K562 (cell line): ENCODE results near the gene TMEM131. TPM values are rescaled to one million over a fixed set of nuclear protein-coding genes. Genes with fewer than 3 reads are reported as not detected.

ENCODE experiments used
- ATAC-seq: fragments of 200-7000 bp; cut with Tn5 transposase; 3 replicates; pipeline ENCODE4 v1.9.1; 2020; ENCODE audit warnings: moderate library complexity
- BruUV-seq: library from RNA; stranded (reverse); fragments of 400-500 nt; replicated peaks from 2 replicates; lab custom pipeline; 2021; lab: Mats Ljungman, UMichigan
- CTCF ChIA-PET: fragments of 300-600 bp; formaldehyde crosslinking; extraction: SDS; loops from one replicate; lab custom pipeline; 2021; ENCODE audit warnings: low intra/inter-chr PET ratio; lab: Yijun Ruan, JAX
- POLR2A ChIA-PET: fragments of 300-600, 350-650 bp; sonication (Branson Sonifier 250); formaldehyde crosslinking; extraction: SDS; loops from one replicate; lab custom pipeline; 2021; ENCODE audit warnings: antibody characterized with exemption, inconsistent platforms; lab: Yijun Ruan, JAX
- DNase-seq, 4 experiments: peaks; one replicate each; pipeline versions ENCODE4 v3.0.0 to v3.0.0-alpha.2; 2011 to 2018; ENCODE audit warnings: low spot score in 3 of 4, mixed read lengths in 3 of 4; ENCODE audit errors: extremely low read depth in 1 of 4
- FAIRE-seq: peaks from 2 replicates; lab custom pipeline; 2011; peaks lifted over from hg19 to GRCh38; lab: Jason Lieb, UNC
- H2AFZ ChIP-seq: 2 replicates; pipeline ENCODE4 v1.6.0; 2011; ENCODE audit warnings: low read depth, low read length, control low read depth, inconsistent platforms
- H3K27ac ChIP-seq: fragments of 200-600 bp; 3 replicates; pipeline ENCODE4 v1.8.0; 2011; ENCODE audit warnings: low read depth, mild to moderate bottlenecking, control low read depth, inconsistent platforms, low read length, moderate library complexity, mixed read lengths; ENCODE audit errors: extremely low read depth
- H3K27me3 ChIP-seq, 2 experiments: fragments of 300-600 bp in 1 of 2; 2 replicates in 1 of 2; 3 replicates in 1 of 2; pipeline versions ENCODE4 v1.6.0 to v1.8.0; 2011; ENCODE audit warnings: inconsistent platforms in 2 of 2, low read length in 2 of 2, mild to moderate bottlenecking in 1 of 2, mixed read lengths in 1 of 2, moderate library complexity in 1 of 2; ENCODE audit not compliant: control insufficient read depth in 2 of 2, insufficient read depth in 2 of 2
- H3K36me3 ChIP-seq: fragments of 300-600 bp; 3 replicates; pipeline ENCODE4 v1.8.0; 2011; ENCODE audit warnings: mild to moderate bottlenecking, low read length, inconsistent platforms; ENCODE audit not compliant: control insufficient read depth, insufficient read depth
- H3K4me1 ChIP-seq, 2 experiments: fragments of 200-600 bp in 1 of 2; replicated peaks in 1 of 2; 2 replicates in 1 of 2; 3 replicates in 1 of 2; pipeline versions ENCODE4 v1.5.1 to v1.8.0; 2011; ENCODE audit warnings: inconsistent platforms in 2 of 2, low read length in 2 of 2, mild to moderate bottlenecking in 1 of 2, mixed read lengths in 1 of 2, moderate library complexity in 1 of 2; ENCODE audit not compliant: control insufficient read depth in 2 of 2, insufficient read depth in 2 of 2
- H3K4me2 ChIP-seq: 2 replicates; pipeline ENCODE4 v1.6.1; 2011; ENCODE audit warnings: low read length, control low read depth, inconsistent platforms, mixed read lengths; ENCODE audit not compliant: insufficient read depth
- H3K4me3 ChIP-seq: fragments of 200-600 bp; sonication (generic), shearing (Covaris generic); 2 replicates; pipeline ENCODE4 v1.5.1; 2016; ENCODE audit warnings: control low read depth, inconsistent platforms
- H3K79me2 ChIP-seq: fragments of 200-600 bp; 3 replicates; pipeline ENCODE4 v1.8.0; 2011; ENCODE audit warnings: low read length, inconsistent platforms; ENCODE audit not compliant: control insufficient read depth, insufficient read depth
- H3K9ac ChIP-seq, 2 experiments: 2 replicates each; pipeline versions ENCODE4 v1.6.0 to v1.6.1; 2011; ENCODE audit warnings: low read depth in 2 of 2, low read length in 2 of 2, control low read depth in 1 of 2, inconsistent platforms in 1 of 2, mild to moderate bottlenecking in 1 of 2, mixed read lengths in 1 of 2; ENCODE audit not compliant: insufficient read depth in 1 of 2
- H3K9me1 ChIP-seq: one replicate; pipeline ENCODE4 v1.6.0; 2011; ENCODE audit warnings: inconsistent platforms, mild to moderate bottlenecking, low read length, moderate library complexity; ENCODE audit not compliant: control insufficient read depth, insufficient read depth
- H3K9me3 ChIP-seq: replicated peaks from 2 replicates; pipeline ENCODE4 v1.5.1; 2011; ENCODE audit warnings: low read depth, low read length, inconsistent platforms; ENCODE audit not compliant: control insufficient read depth, insufficient read depth
- H4K20me1 ChIP-seq: replicated peaks from 2 replicates; pipeline ENCODE4 v1.6.1; 2011; ENCODE audit warnings: low read length, inconsistent platforms, mixed read lengths; ENCODE audit not compliant: control insufficient read depth, insufficient read depth
- CTCFL ChIP-seq: IDR thresholded peaks from 2 replicates; pipeline ENCODE4 v1.6.1; 2011; ENCODE audit warnings: borderline replicate concordance, low read depth, mild to moderate bottlenecking, moderate library complexity, low read length; ENCODE audit not compliant: insufficient read depth, poor library complexity, severe bottlenecking
- DLX4 ChIP-seq: fragments of 250-450 bp; sonication (Bioruptor Pico); IDR thresholded peaks from 2 replicates; pipeline ENCODE4 v1.6.1; 2021; ENCODE audit warnings: mild to moderate bottlenecking
- EHMT2 ChIP-seq: fragments of 450-650 bp; IDR thresholded peaks from 2 replicates; pipeline ENCODE4 v1.6.1; 2018; ENCODE audit warnings: antibody characterized with exemption
- FOS ChIP-seq: IDR thresholded peaks from 3 replicates; pipeline ENCODE4 v1.6.1; 2011; ENCODE audit not compliant: insufficient read length; ENCODE audit errors: extremely low read depth
- GATA2 ChIP-seq: sonication (generic); formaldehyde crosslinking; IDR thresholded peaks from 2 replicates; pipeline ENCODE4 v1.4.0; 2020; ENCODE audit warnings: mild to moderate bottlenecking, missing genetic modification reagents
- KLF1 ChIP-seq: fragments of 450-650 bp; IDR thresholded peaks from 2 replicates; pipeline ENCODE4 v1.6.1; 2016; ENCODE audit warnings: missing genetic modification characterization, missing compliant biosample characterization
- LCOR ChIP-seq: sonication (generic); formaldehyde crosslinking; IDR thresholded peaks from 2 replicates; pipeline ENCODE4 v1.8.0; 2022; ENCODE audit warnings: mild to moderate bottlenecking, missing genetic modification reagents
- TRIM25 ChIP-seq: fragments of 450-650 bp; IDR thresholded peaks from 2 replicates; pipeline ENCODE4 v1.7.0; 2016; ENCODE audit warnings: borderline replicate concordance
- ZNF785 ChIP-seq: fragments of 250-450 bp; sonication (Bioruptor Pico); IDR thresholded peaks from 2 replicates; pipeline ENCODE4 v1.4.0; 2020; ENCODE audit warnings: mild to moderate bottlenecking
- WGBS: fragments of 100-300 bp; shearing (Covaris generic); methylation state at CpG from one replicate; pipeline ENCODE4 v1.1.6; 2016; ENCODE audit warnings: low coverage, mixed read lengths; ENCODE audit not compliant: insufficient coverage; ENCODE audit errors: missing lambda C conversion rate; 5-methylcytosine and 5-hydroxymethylcytosine counted together
- in situ Hi-C: fragments of 300-500 bp; cut with MboI; formaldehyde crosslinking; loops from 4 replicates; pipeline ENCODE4 v1.15.0; 2018; ENCODE audit warnings: inconsistent platforms, mixed read lengths
- intact Hi-C: fragments of 100-400 bp; cut with micrococcal nuclease; formaldehyde crosslinking; loops from 2 replicates; pipeline ENCODE4 v1.14.2; 2022
- polyA plus RNA-seq, 8 experiments: library from polyadenylated mRNA; depleted of rRNA in 4 of 8; stranded (reverse) in 5 of 8; unstranded in 3 of 8; fragments of >200 nt; fragmentation: Nextera tagmentation in 2 of 8; fragmentation: Illumina TruSeq in 1 of 8; extraction: Ambion mirVana in 2 of 8; extraction: Trizol in 1 of 8; gene quantifications; 2 replicates each; pipeline versions ENCODE4 v1.2.1 to v1.2.3, GENCODE V29; 2011 to 2014; ENCODE audit warnings: inconsistent platforms in 1 of 8, missing spikeins in 1 of 8
- total RNA-seq, 7 experiments: library from RNA; depleted of rRNA in 6 of 7; stranded (reverse); fragments of >200 nt in 6 of 7; fragmentation: Illumina TruSeq in 2 of 7; extraction: Trizol in 2 of 7; gene quantifications; 2 replicates each; pipeline versions ENCODE4 v1.2.1 to v1.2.3, GENCODE V29; 2011 to 2021; ENCODE audit warnings: low replicate concordance in 1 of 7

The TMEM131 gene
- total and polyA plus RNA-seq, 9 of the 15 experiments (the other 6 are each of a cell fraction or from before 2014, with no cell fraction given): 2.5 to 21.1 (median 12.4) TPM

GRCh38 chr2:97970293-97971060, 25.3 kb downstream of the TMEM131 start:
- Histone ChIP-seq H3K4me1 (peaks cover 3 to 31% of the 10 kb centered on the region in 2 experiments; a peak in 3 of 5 replicates), H3K9ac (no peak overlapping the region), H3K9me3 (0 out of 2 replicates have a peak, but pooled peaks cover 4% of the 10 kb centered on the region), H3K27ac (no peak overlapping the region), H3K9me1 (no peaks in the 10 kb centered on the region), H3K4me2 (no peak overlapping the region; the same call in 1 of the 2 replicates), H3K36me3 (no peaks in the 10 kb centered on the region), H3K79me2 (peaks cover 87% of the 10 kb centered on the region), H4K20me1 (no peaks in the 10 kb centered on the region), H2AFZ (no peak overlapping the region), H3K4me3 (no peak overlapping the region), H3K27me3 (no peaks in the 10 kb centered on the region)
- FAIRE-seq: no peak
- peak; percentile 36; the same call in 1 of the 3 replicates for ATAC-seq
- BruUV-seq: no TSS peak
- WGBS: 66% methylated on average over 4 of the region's 5 CpGs
- TF ChIP-seq GATA2 (CRISPR knock-in tag) (0 out of 2 replicates have a peak, but pooled peaks have one; percentile 20), ZNF785 (CRISPR knock-in tag) (no peak), CTCFL (no peak), TRIM25 (no peak), EHMT2 (no peak), DLX4 (CRISPR knock-in tag) (no peak), KLF1 (tag) (no peak), FOS (no peak), LCOR (CRISPR knock-in tag) (no peak)
- ChIA-PET CTCF (no interaction called here), POLR2A (interaction anchor here (0.9 to 1.0 kb wide), 2 partner anchors 10 to 12 kb away, joined by 3 to 4 read pairs; no protein-coding TSS in a partner anchor)
- in situ Hi-C loops (no loop called here), intact Hi-C loops (no loop called here)
- no peak for DNase-seq
